Panc1 (cell line): ENCODE results near the gene SPRING1. TPM values are rescaled to one million over a fixed set of nuclear protein-coding genes. Genes with fewer than 3 reads are reported as not detected.

ENCODE experiments used
- ATAC-seq: fragments of 200-7000 bp; cut with Tn5 transposase; 2 replicates; pipeline ENCODE4 v1.9.1; 2020; ENCODE audit warnings: mild to moderate bottlenecking, moderate library complexity
- BruUV-seq: library from RNA; stranded (reverse); fragments of 400-500 nt; replicated peaks from 2 replicates; lab custom pipeline; 2021; lab: Mats Ljungman, UMichigan
- CTCF ChIA-PET: fragments of 300-600 bp; sonication (Branson Sonifier 250); formaldehyde crosslinking; loops from one replicate; lab custom pipeline; 2022; ENCODE audit warnings: antibody characterized with exemption; lab: Charles Lee
- POLR2A ChIA-PET: fragments of 300-600 bp; sonication (Branson Sonifier 250); formaldehyde crosslinking; loops from one replicate; lab custom pipeline; 2022; ENCODE audit warnings: antibody characterized with exemption; lab: Charles Lee
- DNase-seq: peaks from one replicate; pipeline ENCODE4 v3.0.0-alpha.2; 2010; ENCODE audit warnings: low read depth, low spot score
- H3K27ac ChIP-seq: 2 replicates; pipeline ENCODE4 v1.5.1; 2011; ENCODE audit warnings: mild to moderate bottlenecking, low read length, inconsistent platforms
- H3K27me3 ChIP-seq: fragments of 200-500 bp; sonication (Bioruptor generic); 2 replicates; pipeline ENCODE4 v1.6.0; 2014; ENCODE audit warnings: low read length, inconsistent platforms; ENCODE audit not compliant: control insufficient read depth, insufficient read depth
- H3K36me3 ChIP-seq: fragments of 200-500 bp; sonication (Bioruptor generic); 2 replicates; pipeline ENCODE4 v1.5.1; 2014; ENCODE audit warnings: inconsistent platforms, mild to moderate bottlenecking, low read length, moderate library complexity; ENCODE audit not compliant: control insufficient read depth, insufficient read depth
- H3K4me1 ChIP-seq: 2 replicates; pipeline ENCODE4 v1.5.1; 2011; ENCODE audit warnings: inconsistent platforms, mild to moderate bottlenecking, low read length, moderate library complexity; ENCODE audit not compliant: control insufficient read depth, insufficient read depth
- H3K4me3 ChIP-seq, 2 experiments: 2 replicates each; pipeline ENCODE4 v1.5.1; 2011 to 2012; ENCODE audit warnings: low read depth in 2 of 2, low read length in 2 of 2, mild to moderate bottlenecking in 2 of 2, inconsistent platforms in 1 of 2, moderate library complexity in 1 of 2
- H3K9me3 ChIP-seq: fragments of 200-500 bp; sonication (Bioruptor generic); 2 replicates; pipeline ENCODE4 v1.5.1; 2014; ENCODE audit warnings: low read depth, mild to moderate bottlenecking, inconsistent platforms, low read length, moderate library complexity; ENCODE audit not compliant: control insufficient read depth, insufficient read depth
- CTCF ChIP-seq: fragments of 450-650 bp; IDR thresholded peaks from 2 replicates; pipeline ENCODE4 v1.5.1; 2017; ENCODE audit warnings: mild to moderate bottlenecking
- POLR2AphosphoS5 ChIP-seq: IDR thresholded peaks from 2 replicates; pipeline ENCODE4 v1.6.1; 2012; ENCODE audit warnings: mild to moderate bottlenecking, low read depth, low read length, moderate library complexity
- REST ChIP-seq, 2 experiments: IDR thresholded peaks; 2 replicates each; pipeline ENCODE4 v1.6.1; 2011 to 2012; ENCODE audit warnings: low read depth in 2 of 2, control low read depth in 1 of 2, low read length in 1 of 2, mild to moderate bottlenecking in 1 of 2, moderate library complexity in 1 of 2; ENCODE audit not compliant: insufficient read depth in 1 of 2
- SIN3A ChIP-seq: IDR thresholded peaks from 2 replicates; pipeline ENCODE4 v1.6.1; 2012; ENCODE audit warnings: low read depth, mild to moderate bottlenecking, low read length, moderate library complexity, borderline replicate concordance; ENCODE audit not compliant: insufficient read depth
- TCF7L2 ChIP-seq: IDR thresholded peaks from 2 replicates; pipeline ENCODE4 v1.6.1; 2011; ENCODE audit warnings: mild to moderate bottlenecking, low read depth, low read length, inconsistent platforms
- in situ Hi-C: cut with HindIII; loops from 2 replicates; pipeline ENCODE4 v1.10.0; 2016; ENCODE audit warnings: low sequenced_read_pairs, low pct_unique_long_range_greater_than_20kb
- intact Hi-C: fragments of 100-400 bp; cut with micrococcal nuclease; formaldehyde crosslinking; loops from one replicate; pipeline ENCODE4 v1.10.0; 2022; ENCODE audit not compliant: unreplicated experiment
- total RNA-seq: library from RNA; stranded (reverse); gene quantifications from one replicate; pipeline ENCODE4 v1.2.1, GENCODE V29; 2021; ENCODE audit not compliant: unreplicated experiment

Gene SPRING1
- total RNA-seq, 1 experiment from 2014 or later, result 71.1 TPM

GRCh38 chr12:116779597-116779996 lies 41.7 kb upstream of the SPRING1 start:
- TF ChIP-seq REST (IDR thresholded peaks at IDR 0.05; ENCODE audit: insufficient read depth in 1 of 2, low read depth in 2 of 2, low read length in 1 of 2), result no peak
- Histone ChIP-seq H3K27ac (no peak overlapping the region), H3K4me1 (no peaks in the 10 kb centered on the region), H3K4me3 (no peak overlapping the region), H3K9me3 (no peaks in the 10 kb centered on the region), H3K36me3 (no peaks in the 10 kb centered on the region), H3K27me3 (no peaks in the 10 kb centered on the region)
- DNase-seq (no peak), ATAC-seq (no peak)
- in situ Hi-C loops, result no loop called here
- CTCF ChIA-PET, result no interaction called here
- intact Hi-C loops, result no loop called here
- no TSS peak for BruUV-seq
- POLR2A ChIA-PET, result no interaction called here

GRCh38 chr12:116777245-116777644 lies 39.4 kb upstream of the SPRING1 start:
- BruUV-seq, result no TSS peak
- DNase-seq, result no peak
- no peaks in the 10 kb centered on the region for H3K4me1 ChIP-seq
- no peaks in the 10 kb centered on the region for H3K27me3 ChIP-seq
- no peak overlapping the region for H3K4me3 ChIP-seq
- ChIA-PET POLR2A (no interaction called here), CTCF (no interaction called here)
- no peaks in the 10 kb centered on the region for H3K9me3 ChIP-seq
- in situ Hi-C loops, result no loop called here
- no peaks in the 10 kb centered on the region for H3K36me3 ChIP-seq
- no peak for ATAC-seq
- no peak overlapping the region for H3K27ac ChIP-seq
- intact Hi-C loops, result no loop called here
- TF ChIP-seq CTCF (no peak), REST (IDR thresholded peaks at IDR 0.05; ENCODE audit: insufficient read depth in 1 of 2, low read depth in 2 of 2, low read length in 1 of 2) (no peak), SIN3A (no peak), TCF7L2 (no peak), POLR2AphosphoS5 (no peak)
